Retina (tissue), 1 donor: ENCODE data around the gene SUMF1.
A peak's percentile ranks its signal among the peaks of the same experiment; 100 is the strongest.
"Not testable (repeated sequence)": the region's sequence is repeated elsewhere in the genome, so short reads cannot be mapped to it uniquely, and the experiment has no call there.

Source experiments
- DNase-seq: peaks from one replicate; pipeline ENCODE4 v3.0.0-alpha.2; 2016

The SUMF1 gene

GRCh38 chr3:4458961-4459360 is 8.1 kb downstream of the SUMF1 start:
- no peak for DNase-seq

GRCh38 chr3:4456780-4457179 is 10.3 kb downstream of the SUMF1 start:
- DNase-seq = not testable (repeated sequence)

- DNase-seq = no peak
Observed at GRCh38 chr3:4454142-4454541, 12.9 kb downstream of the SUMF1 start.

GRCh38 chr3:4449043-4449805 is 17.8 kb downstream of the SUMF1 start:
- no peak for DNase-seq

- no peak for DNase-seq
Observed at GRCh38 chr3:4448187-4448586, 18.9 kb downstream of the SUMF1 start.

- DNase-seq = no peak
Observed at GRCh38 chr3:4447295-4447999, 19.6 kb downstream of the SUMF1 start.

GRCh38 chr3:4440951-4441350 is 26.1 kb downstream of the SUMF1 start:
- no peak for DNase-seq

- no peak for DNase-seq
Observed at GRCh38 chr3:4438296-4438695, 28.8 kb downstream of the SUMF1 start.

- no peak for DNase-seq
Observed at GRCh38 chr3:4432259-4432658, 34.8 kb downstream of the SUMF1 start.

- no peak for DNase-seq
Observed at GRCh38 chr3:4429648-4430350, 37.3 kb downstream of the SUMF1 start.

- DNase-seq = peak; percentile 43
Observed at GRCh38 chr3:4426782-4427344, 40.2 kb downstream of the SUMF1 start.

GRCh38 chr3:4426261-4426781 is 40.7 kb downstream of the SUMF1 start:
- no peak for DNase-seq

- DNase-seq = no peak
Observed at GRCh38 chr3:4425707-4426106, 41.4 kb downstream of the SUMF1 start.

- DNase-seq = no peak
Observed at GRCh38 chr3:4425055-4425454, 42.0 kb downstream of the SUMF1 start.

GRCh38 chr3:4421121-4421520 is 45.9 kb downstream of the SUMF1 start:
- DNase-seq = no peak

GRCh38 chr3:4419920-4420319 is 47.1 kb downstream of the SUMF1 start:
- no peak for DNase-seq

- no peak for DNase-seq
Observed at GRCh38 chr3:4419386-4419785, 47.7 kb downstream of the SUMF1 start.

GRCh38 chr3:4418156-4418555 is 48.9 kb downstream of the SUMF1 start:
- DNase-seq = no peak

GRCh38 chr3:4417449-4417848 is 49.6 kb downstream of the SUMF1 start:
- no peak for DNase-seq

GRCh38 chr3:4416961-4417360 is 50.1 kb downstream of the SUMF1 start:
- DNase-seq = no peak

GRCh38 chr3:4416427-4416945 is 50.6 kb downstream of the SUMF1 start:
- DNase-seq = no peak

GRCh38 chr3:4413467-4413866 is 53.6 kb downstream of the SUMF1 start:
- DNase-seq = no peak

- no peak for DNase-seq
Observed at GRCh38 chr3:4411833-4412232, 55.2 kb downstream of the SUMF1 start.
